GM18858 (cell line): ENCODE data around the gene NDUFC2.
A peak's percentile ranks its signal among the peaks of the same experiment; 100 is the strongest.
"Not testable (repeated sequence)": the region's sequence is repeated elsewhere in the genome, so short reads cannot be mapped to it uniquely, and the experiment has no call there.

Experiments
- ATAC-seq: cut with Tn5 transposase; IDR thresholded peaks from one replicate; pipeline ENCODE4 v1.9.1; 2021; ENCODE audit not compliant: unreplicated experiment

Gene NDUFC2

GRCh38 chr11:78032090-78032489 lies 47.6 kb downstream of the NDUFC2 start:
- no peak for ATAC-seq

DNA sequence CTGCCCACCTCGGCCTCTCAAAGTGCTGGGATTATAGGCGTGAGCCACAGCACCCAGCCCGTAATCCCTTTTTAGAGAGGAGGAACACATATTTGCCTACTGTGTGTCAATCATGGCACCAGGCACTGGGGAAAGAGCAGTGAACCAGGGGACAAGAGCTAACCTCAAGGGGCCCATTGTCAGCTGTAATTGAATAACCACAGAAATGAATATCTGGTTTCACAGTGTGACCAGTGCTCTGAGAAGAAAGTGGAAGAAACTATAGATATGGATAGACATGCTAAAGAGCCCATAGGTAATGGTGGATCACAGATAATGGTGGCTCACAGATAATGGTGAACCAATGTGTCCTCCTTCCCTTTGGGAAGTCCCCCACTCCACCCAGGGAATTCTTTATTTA lies 48.0 kb downstream of the NDUFC2 start:
- peak; percentile 76 for ATAC-seq

DNA sequence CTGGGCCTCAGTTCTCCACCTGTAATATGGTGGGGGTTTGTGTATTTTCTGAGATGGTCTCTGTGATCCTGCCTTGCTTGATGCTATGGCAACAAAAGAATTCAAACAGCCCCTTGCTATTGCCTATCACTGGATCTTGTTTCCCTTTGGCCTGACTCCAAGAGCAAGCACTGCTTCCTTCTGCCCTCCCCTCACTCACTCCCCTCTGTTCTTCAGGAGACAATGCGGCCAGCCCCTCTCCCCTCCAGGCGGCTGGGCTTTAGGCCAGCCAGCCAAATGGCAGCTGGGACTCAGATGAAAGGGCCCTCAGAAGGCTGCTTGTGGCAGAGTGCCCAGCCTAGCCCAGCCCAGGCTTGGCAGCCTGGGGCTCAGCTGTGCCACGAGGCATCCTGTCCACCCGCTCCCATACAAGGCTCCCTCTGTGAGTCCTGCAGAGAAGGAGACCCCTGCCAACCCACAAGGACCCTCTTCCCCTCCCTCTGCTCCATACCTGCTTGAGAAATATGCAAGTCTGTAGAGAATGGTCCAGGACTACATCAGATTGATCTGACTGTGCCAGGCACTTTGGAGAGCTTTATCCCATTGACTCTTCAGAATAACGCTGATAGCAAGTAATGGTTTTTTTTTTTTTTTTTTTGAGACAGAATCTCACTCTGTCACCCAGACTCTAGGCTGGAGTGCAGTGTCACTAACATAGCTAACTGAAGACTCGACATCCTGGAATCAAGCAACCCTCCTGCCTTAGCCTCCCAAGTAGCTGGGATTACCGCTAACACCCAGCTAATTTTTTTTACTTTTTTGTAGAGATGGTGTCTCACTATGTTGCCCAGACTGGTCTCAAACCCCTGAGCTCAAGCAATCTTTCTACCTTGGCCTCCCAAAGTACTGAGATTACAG lies 49.0 kb downstream of the NDUFC2 start:
- ATAC-seq: no peak

DNA sequence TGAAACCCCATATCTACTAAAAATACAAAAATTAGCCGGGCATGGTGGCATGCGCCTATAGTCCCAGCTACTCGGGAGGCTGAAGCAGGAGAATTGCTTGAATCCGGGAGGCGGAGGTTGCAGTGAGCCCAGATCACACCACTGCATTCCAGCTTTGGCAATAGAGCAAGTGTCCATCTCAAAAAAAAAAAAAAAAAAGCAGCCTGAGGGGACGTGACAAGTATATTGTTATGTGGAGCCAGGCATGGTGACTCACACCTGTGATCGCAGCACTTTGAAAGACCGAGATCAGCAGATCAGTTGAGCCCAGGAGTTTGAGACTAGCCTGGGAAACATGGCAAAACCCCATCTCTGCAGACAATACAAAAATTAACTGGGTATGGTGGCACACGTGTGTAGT lies 51.2 kb downstream of the NDUFC2 start:
- not testable (repeated sequence) for ATAC-seq

GRCh38 chr11:78027759-78028158 lies 51.9 kb downstream of the NDUFC2 start:
- no peak for ATAC-seq

DNA sequence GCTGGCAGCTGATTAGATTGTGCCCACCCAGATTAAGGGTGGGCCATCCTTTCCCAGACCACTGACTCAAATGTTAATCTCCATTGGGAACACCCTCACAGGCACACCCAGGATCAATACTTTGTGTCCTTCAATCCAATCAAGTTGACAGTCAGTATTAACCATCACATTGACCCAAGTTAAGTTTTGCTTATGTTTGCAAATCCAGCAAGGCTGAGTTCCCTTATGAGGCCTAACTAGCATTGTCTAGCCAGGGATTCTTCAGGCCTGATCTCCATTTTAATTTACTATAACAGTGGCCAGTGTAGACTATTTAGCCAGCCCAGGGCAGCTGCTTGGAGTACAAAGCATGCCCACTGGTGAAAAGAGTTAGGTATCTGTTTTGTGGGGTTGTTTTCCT lies 54.3 kb downstream of the NDUFC2 start:
- no peak for ATAC-seq

- no peak for ATAC-seq
Observed at GRCh38 chr11:78023426-78023825, 56.2 kb downstream of the NDUFC2 start.

DNA sequence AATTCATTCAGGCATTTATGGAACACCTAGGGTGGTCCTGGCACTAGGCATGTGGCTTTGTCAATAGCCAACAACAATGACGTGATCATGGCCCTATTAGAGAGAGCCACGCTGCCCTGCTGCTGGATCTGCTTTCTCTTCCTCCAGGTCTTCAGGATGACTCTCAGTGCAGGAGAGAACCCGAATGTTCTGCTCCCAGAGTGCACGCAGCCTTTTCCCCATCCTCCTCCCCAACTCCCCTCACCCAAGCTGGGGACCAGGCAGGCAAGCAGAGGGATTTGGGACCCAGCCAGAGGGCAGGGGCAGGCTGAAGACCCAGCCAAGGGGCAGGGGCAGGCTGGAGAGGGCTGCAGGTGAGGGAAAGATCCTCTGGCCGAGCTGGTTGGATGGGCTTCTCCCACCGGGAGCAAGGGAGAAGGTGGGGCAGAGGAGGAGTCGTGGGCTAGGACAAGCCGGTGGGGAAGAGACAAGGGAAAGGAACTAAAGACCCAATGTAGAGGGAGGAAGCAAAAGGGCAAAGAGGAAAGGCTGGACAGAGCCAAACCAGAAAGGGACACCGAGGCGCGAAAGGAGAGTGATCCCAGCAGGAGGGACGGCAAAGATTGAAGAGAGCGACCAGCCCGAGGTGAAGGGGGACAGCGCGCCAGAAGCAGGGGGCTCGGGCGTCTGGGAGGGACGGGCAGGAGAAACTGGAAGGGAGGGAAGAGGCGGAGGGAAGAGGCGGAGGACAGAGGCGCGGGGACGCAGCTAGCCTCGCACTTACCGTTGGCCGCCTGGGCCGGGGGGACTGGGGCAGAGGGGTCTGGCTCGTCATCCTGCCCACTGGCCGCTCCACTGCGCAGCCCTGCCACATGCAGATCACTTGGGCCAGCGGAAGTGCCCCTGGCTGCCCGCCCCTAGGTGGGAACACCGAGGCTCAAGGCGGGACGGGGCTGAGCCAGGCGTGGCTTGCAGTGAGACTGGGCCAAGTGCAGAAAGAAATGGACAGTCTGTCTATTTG lies 57.0 kb downstream of the NDUFC2 start, which contains the start of gene KCTD14:
Gene KCTD14 (minus strand): TSS at position 880 of the 1,000 bp plus-strand sequence. CDS start 27 bp downstream, at position 853.
- ATAC-seq: no peak

- no peak for ATAC-seq
Observed at GRCh38 chr11:78021611-78022010, 58.1 kb downstream of the NDUFC2 start.

- ATAC-seq: no peak
Observed at GRCh38 chr11:78020246-78020645, 59.4 kb downstream of the NDUFC2 start.

DNA sequence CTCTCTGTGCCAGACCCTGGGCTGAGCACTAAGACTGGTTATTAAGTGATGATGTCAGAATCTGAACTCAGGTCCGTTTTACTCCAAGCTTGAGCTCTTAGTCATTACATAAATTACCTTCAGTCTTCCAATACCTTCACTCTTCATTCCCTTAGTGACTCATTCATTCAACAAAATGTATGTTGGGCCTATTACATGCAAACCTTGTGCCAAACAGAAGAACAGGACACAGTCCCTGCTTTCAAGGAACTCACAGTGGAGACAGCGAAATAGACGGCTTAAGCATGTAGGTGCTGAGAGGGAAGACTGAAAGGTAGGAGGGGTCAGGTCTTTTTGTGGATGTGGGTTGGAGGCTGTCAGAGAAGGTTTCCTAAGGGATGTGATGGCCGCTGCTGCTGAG lies 59.9 kb downstream of the NDUFC2 start:
- no peak for ATAC-seq
